ENCODE results near the gene POLR2F. TPM values are rescaled to one million over a fixed set of nuclear protein-coding genes. Genes with fewer than 3 reads are reported as not detected.

The POLR2F gene
- polyA plus RNA-seq, 1 donor from 2014 or later: 195 TPM

DNA sequence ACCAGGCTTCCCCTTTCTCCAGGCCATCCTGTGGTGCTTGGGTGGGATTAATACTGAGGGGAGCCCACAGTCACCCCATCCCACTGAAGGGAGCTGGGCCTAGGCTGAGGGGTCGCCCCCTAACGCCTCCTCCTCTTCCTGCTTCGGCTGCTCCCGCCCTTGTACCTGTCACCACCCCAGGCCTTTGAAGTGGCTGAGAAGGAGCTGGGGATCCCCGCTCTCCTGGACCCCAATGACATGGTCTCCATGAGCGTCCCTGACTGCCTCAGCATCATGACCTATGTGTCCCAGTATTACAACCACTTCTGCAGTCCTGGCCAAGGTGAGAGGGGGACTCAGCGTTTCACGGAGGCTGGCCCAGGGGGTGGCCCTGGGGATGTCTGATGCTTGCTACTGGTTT is 41.3 kb upstream of the POLR2F start:
- Histone ChIP-seq H3K4me3 (ENCODE audit: low read length) (no peak overlapping the region), H2AFZ (ENCODE audit: low read depth, low read length) (no peak overlapping the region), H3K79me2 (replicated peaks; ENCODE audit: insufficient read depth, low read length) (no peaks in the 10 kb centered on the region), H3K9me2 (ENCODE audit: insufficient read depth, low read length) (no peaks in the 10 kb centered on the region), H3F3A (ENCODE audit: insufficient read depth, low read length, poor library complexity, severe bottlenecking) (no peaks in the 10 kb centered on the region), H3K4me2 (ENCODE audit: low read length) (no peak overlapping the region), H3K27me3 (ENCODE audit: insufficient read depth, low read depth, low read length) (no peaks in the 10 kb centered on the region), H4K20me1 (ENCODE audit: insufficient read depth) (no peaks in the 10 kb centered on the region), H3K9ac (ENCODE audit: low read length) (no peak overlapping the region), H3K9me3 (ENCODE audit: low read length) (no peaks in the 10 kb centered on the region), H3K27ac (ENCODE audit: low read length) (no peak overlapping the region), H3K36me3 (ENCODE audit: insufficient read depth, low read length) (no peaks in the 10 kb centered on the region)
- no peak for TF ChIP-seq RAD21 (conservative IDR thresholded peaks at IDR 0.05)
- TF ChIP-seq SMC3 (conservative IDR thresholded peaks at IDR 0.05; ENCODE audit: poor library complexity): no peak
- no peak for TF ChIP-seq EP300 (conservative IDR thresholded peaks at IDR 0.05; ENCODE audit: poor library complexity, severe bottlenecking)
- TF ChIP-seq, protein P1, sequence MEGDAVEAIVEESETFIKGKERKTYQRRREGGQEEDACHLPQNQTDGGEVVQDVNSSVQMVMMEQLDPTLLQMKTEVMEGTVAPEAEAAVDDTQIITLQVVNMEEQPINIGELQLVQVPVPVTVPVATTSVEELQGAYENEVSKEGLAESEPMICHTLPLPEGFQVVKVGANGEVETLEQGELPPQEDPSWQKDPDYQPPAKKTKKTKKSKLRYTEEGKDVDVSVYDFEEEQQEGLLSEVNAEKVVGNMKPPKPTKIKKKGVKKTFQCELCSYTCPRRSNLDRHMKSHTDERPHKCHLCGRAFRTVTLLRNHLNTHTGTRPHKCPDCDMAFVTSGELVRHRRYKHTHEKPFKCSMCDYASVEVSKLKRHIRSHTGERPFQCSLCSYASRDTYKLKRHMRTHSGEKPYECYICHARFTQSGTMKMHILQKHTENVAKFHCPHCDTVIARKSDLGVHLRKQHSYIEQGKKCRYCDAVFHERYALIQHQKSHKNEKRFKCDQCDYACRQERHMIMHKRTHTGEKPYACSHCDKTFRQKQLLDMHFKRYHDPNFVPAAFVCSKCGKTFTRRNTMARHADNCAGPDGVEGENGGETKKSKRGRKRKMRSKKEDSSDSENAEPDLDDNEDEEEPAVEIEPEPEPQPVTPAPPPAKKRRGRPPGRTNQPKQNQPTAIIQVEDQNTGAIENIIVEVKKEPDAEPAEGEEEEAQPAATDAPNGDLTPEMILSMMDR (IDR thresholded peaks at IDR 0.05; ENCODE audit: poor library complexity, severe bottlenecking): no peak
- no peak for TF ChIP-seq MXI1 (conservative IDR thresholded peaks at IDR 0.05; ENCODE audit: poor library complexity, severe bottlenecking)

- Histone ChIP-seq H4K20me1 (ENCODE audit: insufficient read depth) (no peaks in the 10 kb centered on the region), H3K4me2 (ENCODE audit: low read length) (no peak overlapping the region), H3F3A (ENCODE audit: insufficient read depth, low read length, poor library complexity, severe bottlenecking) (no peaks in the 10 kb centered on the region), H3K9me3 (ENCODE audit: low read length) (no peaks in the 10 kb centered on the region), H3K9me2 (ENCODE audit: insufficient read depth, low read length) (no peaks in the 10 kb centered on the region), H3K79me2 (replicated peaks; ENCODE audit: insufficient read depth, low read length) (no peaks in the 10 kb centered on the region), H3K4me3 (ENCODE audit: low read length) (no peak overlapping the region), H3K27me3 (ENCODE audit: insufficient read depth, low read depth, low read length) (no peaks in the 10 kb centered on the region), H3K36me3 (ENCODE audit: insufficient read depth, low read length) (no peaks in the 10 kb centered on the region), H3K9ac (ENCODE audit: low read length) (no peak overlapping the region), H2AFZ (ENCODE audit: low read depth, low read length) (no peak overlapping the region), H3K27ac (ENCODE audit: low read length) (no peak overlapping the region)
- TF ChIP-seq EP300 (conservative IDR thresholded peaks at IDR 0.05; ENCODE audit: poor library complexity, severe bottlenecking) (no peak), TAF1 (IDR thresholded peaks at IDR 0.05; ENCODE audit: low read depth) (no peak), RAD21 (conservative IDR thresholded peaks at IDR 0.05) (no peak), MXI1 (conservative IDR thresholded peaks at IDR 0.05; ENCODE audit: poor library complexity, severe bottlenecking) (no peak), EZH2 (IDR thresholded peaks at IDR 0.05; ENCODE audit: borderline replicate concordance, insufficient read depth, low read length, poor library complexity, severe bottlenecking) (no peak), REST (IDR thresholded peaks at IDR 0.05; ENCODE audit: borderline replicate concordance) (no peak), POLR2AphosphoS5 (IDR thresholded peaks at IDR 0.05) (no peak), SMC3 (conservative IDR thresholded peaks at IDR 0.05; ENCODE audit: poor library complexity) (no peak)
- TF ChIP-seq, protein P1 (IDR thresholded peaks at IDR 0.05; ENCODE audit: poor library complexity, severe bottlenecking): no peak
Measured at GRCh38 chr22:37913233-37913721, 40.2 kb upstream of the POLR2F start.
